ENCODE measurements around the gene GOLGA6L2.

DNA sequence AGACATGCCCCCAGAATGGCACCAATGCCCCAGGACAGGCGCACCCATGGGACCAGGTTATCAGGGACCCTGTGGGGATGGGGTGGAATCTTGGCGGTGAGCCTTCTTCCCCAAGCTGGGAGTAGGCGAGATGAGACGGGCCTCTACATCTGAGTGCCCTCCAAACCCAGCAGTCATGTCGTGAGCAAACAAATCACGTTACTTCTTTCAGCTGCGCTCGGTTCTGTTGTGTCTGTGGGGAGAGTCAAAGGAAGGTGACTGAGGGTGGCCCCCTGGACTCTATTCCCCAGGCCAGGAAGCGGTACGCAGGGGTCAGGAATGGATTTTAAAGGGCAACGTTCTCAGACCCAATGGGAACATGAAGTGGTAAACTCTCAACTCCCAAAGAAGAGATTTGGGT lies 2.8 kb downstream of the GOLGA6L2 start:
- TF ChIP-seq, protein P1, sequence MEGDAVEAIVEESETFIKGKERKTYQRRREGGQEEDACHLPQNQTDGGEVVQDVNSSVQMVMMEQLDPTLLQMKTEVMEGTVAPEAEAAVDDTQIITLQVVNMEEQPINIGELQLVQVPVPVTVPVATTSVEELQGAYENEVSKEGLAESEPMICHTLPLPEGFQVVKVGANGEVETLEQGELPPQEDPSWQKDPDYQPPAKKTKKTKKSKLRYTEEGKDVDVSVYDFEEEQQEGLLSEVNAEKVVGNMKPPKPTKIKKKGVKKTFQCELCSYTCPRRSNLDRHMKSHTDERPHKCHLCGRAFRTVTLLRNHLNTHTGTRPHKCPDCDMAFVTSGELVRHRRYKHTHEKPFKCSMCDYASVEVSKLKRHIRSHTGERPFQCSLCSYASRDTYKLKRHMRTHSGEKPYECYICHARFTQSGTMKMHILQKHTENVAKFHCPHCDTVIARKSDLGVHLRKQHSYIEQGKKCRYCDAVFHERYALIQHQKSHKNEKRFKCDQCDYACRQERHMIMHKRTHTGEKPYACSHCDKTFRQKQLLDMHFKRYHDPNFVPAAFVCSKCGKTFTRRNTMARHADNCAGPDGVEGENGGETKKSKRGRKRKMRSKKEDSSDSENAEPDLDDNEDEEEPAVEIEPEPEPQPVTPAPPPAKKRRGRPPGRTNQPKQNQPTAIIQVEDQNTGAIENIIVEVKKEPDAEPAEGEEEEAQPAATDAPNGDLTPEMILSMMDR (IDR thresholded peaks at IDR 0.05; ENCODE audit: poor library complexity), result no peak
- TF ChIP-seq EZH2 (IDR thresholded peaks at IDR 0.05; ENCODE audit: borderline replicate concordance), result no peak
